BJ (cell line): Measurements from ENCODE around the gene PRLR. TPM values are rescaled to one million over a fixed set of nuclear protein-coding genes. Genes with fewer than 3 reads are reported as not detected.

ENCODE experiments used
- CTCF ChIA-PET: fragments of 350-600 bp; formaldehyde crosslinking; extraction: SDS; loops from one replicate; lab custom pipeline; 2021; ENCODE audit warnings: antibody characterized with exemption, inconsistent platforms; lab: Yijun Ruan, JAX
- POLR2A ChIA-PET: fragments of 300-600 bp; sonication (Branson Sonifier 250); formaldehyde crosslinking; extraction: SDS; loops from one replicate; lab custom pipeline; 2021; ENCODE audit warnings: antibody characterized with exemption; lab: Charles Lee
- DNase-seq: peaks from one replicate; pipeline ENCODE4 v3.0.0-alpha.2; 2011; ENCODE audit warnings: low read depth
- H3K27me3 ChIP-seq: 2 replicates; pipeline ENCODE4 v1.6.0; 2011; ENCODE audit warnings: low read length; ENCODE audit not compliant: control insufficient read depth, insufficient read depth
- H3K36me3 ChIP-seq: 2 replicates; pipeline ENCODE4 v1.5.1; 2011; ENCODE audit warnings: low read length; ENCODE audit not compliant: control insufficient read depth, insufficient read depth
- H3K4me3 ChIP-seq: 2 replicates; pipeline ENCODE4 v1.5.1; 2011; ENCODE audit warnings: low read depth, mild to moderate bottlenecking, control low read depth, low read length
- polyA plus RNA-seq: library from polyadenylated mRNA; depleted of rRNA; stranded (reverse); fragments of >200 nt; gene quantifications from 2 replicates; pipeline ENCODE4 v1.2.3, GENCODE V29; 2011
- TF ChIP-seq, protein P1 (sequence below): IDR thresholded peaks from 2 replicates; pipeline ENCODE4 v1.5.1; 2011; ENCODE audit warnings: low read depth, mild to moderate bottlenecking, control low read depth, inconsistent platforms, low read length, moderate library complexity; ENCODE audit not compliant: insufficient read depth

Gene PRLR
- polyA plus RNA-seq, 1 experiment = 0.34 TPM

DNA sequence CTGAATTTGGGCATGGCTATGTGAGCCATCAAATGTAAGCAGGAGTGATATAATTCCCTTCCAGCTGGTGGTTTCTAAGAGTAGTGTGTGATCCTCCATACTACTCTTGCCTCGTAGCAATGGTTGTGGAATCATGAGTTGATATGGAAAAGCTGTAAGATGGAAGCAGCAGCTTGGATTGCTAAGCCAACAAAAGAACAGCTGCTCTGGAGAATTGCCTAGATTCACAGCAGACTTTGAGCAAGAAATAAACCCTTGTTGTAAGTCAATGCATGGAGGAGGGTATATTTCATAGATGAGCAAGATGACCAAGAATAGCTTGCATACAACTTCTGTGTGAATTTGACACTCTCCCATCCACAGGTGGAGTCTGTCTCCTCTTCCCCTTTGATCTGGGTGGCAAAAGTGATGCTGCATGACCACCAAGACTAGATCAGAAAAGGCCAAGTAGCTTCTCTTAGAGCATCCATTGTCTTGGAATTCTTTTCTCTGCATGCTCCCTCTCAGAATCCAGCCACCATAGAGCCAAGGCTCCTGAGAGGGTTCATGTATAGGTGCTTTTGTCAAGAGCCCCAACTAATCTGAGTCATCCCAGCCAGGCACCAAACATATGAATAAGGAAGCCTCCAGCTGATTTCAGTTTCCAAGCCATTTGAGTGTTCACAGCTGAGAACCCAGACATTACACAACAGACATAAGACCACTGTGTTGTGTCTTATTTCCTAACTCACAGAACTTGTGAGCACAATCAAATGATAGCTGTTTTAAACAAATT lies 79.0 kb downstream of the PRLR start:
- DNase-seq = no peak
- ChIA-PET POLR2A (interaction anchor here (0.6 kb wide), 1 partner anchor 11 kb away, joined by 3 read pairs; no protein-coding TSS in a partner anchor), CTCF (interaction anchor here (1.0 to 1.6 kb wide), 4 partner anchors 11 to 47 kb away, joined by 3 to 7 read pairs (median 3); no protein-coding TSS in a partner anchor)
- Histone ChIP-seq H3K36me3 (no peaks in the 10 kb centered on the region), H3K4me3 (no peak overlapping the region), H3K27me3 (no peaks in the 10 kb centered on the region)
- TF ChIP-seq, protein P1, sequence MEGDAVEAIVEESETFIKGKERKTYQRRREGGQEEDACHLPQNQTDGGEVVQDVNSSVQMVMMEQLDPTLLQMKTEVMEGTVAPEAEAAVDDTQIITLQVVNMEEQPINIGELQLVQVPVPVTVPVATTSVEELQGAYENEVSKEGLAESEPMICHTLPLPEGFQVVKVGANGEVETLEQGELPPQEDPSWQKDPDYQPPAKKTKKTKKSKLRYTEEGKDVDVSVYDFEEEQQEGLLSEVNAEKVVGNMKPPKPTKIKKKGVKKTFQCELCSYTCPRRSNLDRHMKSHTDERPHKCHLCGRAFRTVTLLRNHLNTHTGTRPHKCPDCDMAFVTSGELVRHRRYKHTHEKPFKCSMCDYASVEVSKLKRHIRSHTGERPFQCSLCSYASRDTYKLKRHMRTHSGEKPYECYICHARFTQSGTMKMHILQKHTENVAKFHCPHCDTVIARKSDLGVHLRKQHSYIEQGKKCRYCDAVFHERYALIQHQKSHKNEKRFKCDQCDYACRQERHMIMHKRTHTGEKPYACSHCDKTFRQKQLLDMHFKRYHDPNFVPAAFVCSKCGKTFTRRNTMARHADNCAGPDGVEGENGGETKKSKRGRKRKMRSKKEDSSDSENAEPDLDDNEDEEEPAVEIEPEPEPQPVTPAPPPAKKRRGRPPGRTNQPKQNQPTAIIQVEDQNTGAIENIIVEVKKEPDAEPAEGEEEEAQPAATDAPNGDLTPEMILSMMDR = no peak

DNA sequence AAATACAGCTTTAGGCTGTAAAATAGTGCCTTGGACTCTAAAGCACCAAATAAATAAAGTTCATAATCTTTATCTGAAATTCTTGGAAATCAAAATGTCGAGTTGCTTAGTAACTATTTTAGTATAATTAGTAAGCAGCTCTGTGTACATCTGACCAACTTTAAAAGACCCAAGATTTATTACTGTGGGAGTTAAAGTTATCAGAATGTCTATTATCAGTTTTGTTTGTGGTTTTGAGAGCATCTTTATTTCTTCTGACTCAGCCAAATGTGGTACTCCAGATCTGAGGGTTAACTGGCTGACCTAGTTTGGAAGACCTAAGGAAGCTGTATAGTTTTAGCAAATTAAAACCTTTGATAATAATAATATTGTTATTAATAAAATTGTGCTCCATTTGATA lies 81.2 kb downstream of the PRLR start:
- ChIA-PET CTCF (interaction anchor here (1.3 kb wide), 1 partner anchor 9 kb away, joined by 4 read pairs; no protein-coding TSS in a partner anchor), POLR2A (no interaction called here)
- no peak for DNase-seq
- Histone ChIP-seq H3K27me3 (no peaks in the 10 kb centered on the region), H3K4me3 (no peak overlapping the region), H3K36me3 (no peaks in the 10 kb centered on the region)
- TF ChIP-seq, protein P1 = no peak

DNA sequence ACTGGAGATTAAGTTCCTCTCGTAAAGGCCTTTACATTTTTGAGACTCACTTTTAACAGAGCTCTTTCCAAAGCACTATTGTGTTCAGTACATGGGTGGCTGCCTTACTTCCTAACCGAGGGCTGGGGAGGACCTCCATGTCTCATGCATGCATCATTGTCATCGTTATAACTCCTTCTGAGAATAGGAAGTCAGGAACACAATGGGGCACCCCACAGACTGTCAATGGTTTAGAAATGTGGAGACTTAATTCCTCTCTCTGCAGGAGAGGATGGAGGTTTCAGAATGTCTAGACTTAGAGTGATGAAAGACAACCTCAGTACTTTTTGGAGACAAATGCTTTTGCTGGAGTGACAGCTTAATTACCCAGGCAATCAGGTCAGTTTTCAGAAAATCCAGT lies 83.9 kb downstream of the PRLR start:
- Histone ChIP-seq H3K4me3 (no peak overlapping the region), H3K36me3 (no peaks in the 10 kb centered on the region), H3K27me3 (no peaks in the 10 kb centered on the region)
- ChIA-PET CTCF (interaction anchor here (0.9 kb wide), 2 partner anchors 38 to 41 kb away, joined by 3 to 4 read pairs; no protein-coding TSS in a partner anchor), POLR2A (no interaction called here)
- TF ChIP-seq, protein P1 = no peak
- no peak for DNase-seq

DNA sequence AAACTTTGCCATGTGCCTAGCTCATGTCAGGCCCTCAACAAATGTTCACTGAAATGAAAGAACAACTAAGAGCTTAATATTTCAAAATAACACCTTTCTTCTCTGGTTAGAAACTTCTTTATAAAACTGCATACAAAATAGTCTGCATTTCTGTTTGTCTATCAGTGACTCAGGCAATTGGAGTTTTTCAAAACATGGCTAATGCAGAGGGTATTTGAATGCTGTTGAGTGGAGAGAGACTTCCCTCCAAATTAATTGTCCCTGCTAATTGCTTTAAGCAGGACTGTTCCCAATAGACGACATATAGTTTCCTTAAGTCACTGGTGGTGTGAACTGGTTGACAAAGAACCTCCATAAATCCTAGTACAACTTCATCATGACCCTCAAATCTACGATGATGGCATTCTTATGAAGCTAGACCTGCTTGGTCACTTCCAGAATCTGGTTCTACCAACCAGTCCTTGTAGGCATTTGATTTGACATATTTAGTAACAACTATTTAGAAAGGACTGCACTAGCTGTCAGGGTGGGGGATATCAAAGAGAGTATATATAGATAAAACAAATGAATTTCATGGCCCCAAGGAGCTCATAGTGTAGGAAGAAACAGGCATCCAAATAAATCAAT lies 84.5 kb downstream of the PRLR start:
- Histone ChIP-seq H3K36me3 (no peaks in the 10 kb centered on the region), H3K27me3 (no peaks in the 10 kb centered on the region), H3K4me3 (no peak overlapping the region)
- ChIA-PET POLR2A (no interaction called here), CTCF (interaction anchor here (0.9 kb wide), 1 partner anchor 38 kb away, joined by 3 read pairs; no protein-coding TSS in a partner anchor)
- TF ChIP-seq, protein P1 = no peak
- no peak for DNase-seq

DNA sequence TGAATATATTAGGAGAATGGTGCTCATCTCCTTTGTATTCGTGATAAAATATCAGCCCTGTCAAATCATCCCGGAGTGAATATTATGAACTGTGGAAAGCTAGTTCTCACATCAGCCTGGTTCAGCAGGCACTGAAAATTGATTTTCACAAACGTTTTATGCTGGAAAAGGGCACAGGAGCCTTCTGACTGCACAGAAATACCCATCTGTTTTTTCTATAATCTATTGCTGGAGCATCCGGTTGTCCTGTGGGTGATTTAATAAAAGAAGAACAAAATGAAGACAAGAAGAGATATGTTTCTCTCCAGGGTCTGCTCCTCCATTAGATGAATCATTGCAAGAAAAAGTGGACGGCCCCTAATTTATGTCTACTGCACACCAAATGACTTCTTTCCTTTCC lies 85.3 kb downstream of the PRLR start:
- Histone ChIP-seq H3K4me3 (no peak overlapping the region), H3K27me3 (no peaks in the 10 kb centered on the region), H3K36me3 (no peaks in the 10 kb centered on the region)
- TF ChIP-seq, protein P1 = no peak
- CTCF ChIA-PET = no interaction called here
- DNase-seq = no peak
- POLR2A ChIA-PET = no interaction called here
